HEK293 (cell line): ENCODE data around the gene FHIT.

Experiments
- CTCF ChIA-PET: fragments of 350-600 bp; formaldehyde crosslinking; extraction: SDS; loops from one replicate; lab custom pipeline; 2021; ENCODE audit warnings: antibody characterized with exemption; lab: Yijun Ruan, JAX
- POLR2A ChIA-PET: fragments of 300-600 bp; formaldehyde crosslinking; extraction: SDS; loops from one replicate; lab custom pipeline; 2020; ENCODE audit warnings: antibody characterized with exemption, inconsistent platforms; lab: Yijun Ruan, JAX
- H3K27ac ChIP-seq: fragments of 200-500 bp; sonication (Bioruptor generic); 2 replicates; pipeline ENCODE4 v1.5.1; 2014; ENCODE audit warnings: low read depth, low read length, control low read depth, inconsistent platforms; ENCODE audit errors: extremely low read depth
- H3K36me3 ChIP-seq, 2 experiments: fragments of 200-500 bp in 1 of 2; sonication (Bioruptor generic) in 1 of 2; 1 replicate in 1 of 2; 2 replicates in 1 of 2; pipeline ENCODE4 v1.5.1; 2014 to 2017; ENCODE audit warnings: inconsistent platforms in 2 of 2, low read length in 2 of 2; ENCODE audit not compliant: control insufficient read depth in 2 of 2, insufficient read depth in 1 of 2
- H3K4me1 ChIP-seq: fragments of 200-500 bp; sonication (Bioruptor generic); 2 replicates; pipeline ENCODE4 v1.5.1; 2014; ENCODE audit warnings: mild to moderate bottlenecking, low read length, inconsistent platforms; ENCODE audit not compliant: control insufficient read depth, insufficient read depth
- H3K4me3 ChIP-seq: 2 replicates; pipeline ENCODE4 v1.5.1; 2011; ENCODE audit warnings: low read depth, mild to moderate bottlenecking, control low read depth, low read length, moderate library complexity
- H3K9me3 ChIP-seq: fragments of 200-500 bp; sonication (Bioruptor generic); 2 replicates; pipeline ENCODE4 v1.5.1; 2014; ENCODE audit warnings: low read depth, low read length, inconsistent platforms; ENCODE audit not compliant: control insufficient read depth, insufficient read depth
- IKZF3 ChIP-seq: fragments of 450-650 bp; IDR thresholded peaks from 2 replicates; pipeline ENCODE4 v1.5.0; 2018; ENCODE audit warnings: missing biosample characterization, mild to moderate bottlenecking, missing genetic modification characterization, moderate library complexity
- KLF8 ChIP-seq: fragments of 450-650 bp; formaldehyde crosslinking; IDR thresholded peaks from 2 replicates; pipeline ENCODE4 v1.5.1; 2016; ENCODE audit warnings: missing biosample characterization, missing genetic modification characterization
- OVOL3 ChIP-seq: fragments of 450-650 bp; formaldehyde crosslinking; IDR thresholded peaks from 2 replicates; pipeline ENCODE4 v1.5.1; 2016; ENCODE audit warnings: missing biosample characterization, missing genetic modification characterization
- RBAK ChIP-seq: fragments of 450-650 bp; formaldehyde crosslinking; IDR thresholded peaks from 2 replicates; pipeline ENCODE4 v1.5.1; 2016; ENCODE audit warnings: missing biosample characterization, missing genetic modification characterization
- SCRT2 ChIP-seq: fragments of 450-650 bp; formaldehyde crosslinking; IDR thresholded peaks from 2 replicates; pipeline ENCODE4 v1.5.1; 2016; ENCODE audit warnings: missing biosample characterization, missing genetic modification characterization
- TSHZ1 ChIP-seq: fragments of 450-650 bp; formaldehyde crosslinking; IDR thresholded peaks from 2 replicates; pipeline ENCODE4 v1.5.1; 2016; ENCODE audit warnings: missing biosample characterization, missing genetic modification characterization, borderline replicate concordance
- ZBTB11 ChIP-seq: fragments of 450-650 bp; formaldehyde crosslinking; conservative IDR thresholded peaks from 2 replicates; pipeline ENCODE4 v1.5.1; 2016; ENCODE audit warnings: low read depth, missing biosample characterization, missing genetic modification characterization
- ZBTB17 ChIP-seq: fragments of 450-650 bp; formaldehyde crosslinking; IDR thresholded peaks from 2 replicates; pipeline ENCODE4 v1.5.1; 2016; ENCODE audit warnings: missing biosample characterization, missing genetic modification characterization
- ZFP41 ChIP-seq: fragments of 450-650 bp; formaldehyde crosslinking; IDR thresholded peaks from 2 replicates; pipeline ENCODE4 v1.5.1; 2016; ENCODE audit warnings: missing biosample characterization, missing genetic modification characterization, borderline replicate concordance
- ZNF138 ChIP-seq: fragments of 450-650 bp; formaldehyde crosslinking; IDR thresholded peaks from 2 replicates; pipeline ENCODE4 v1.5.1; 2016; ENCODE audit warnings: missing biosample characterization, missing genetic modification characterization, borderline replicate concordance
- ZNF140 ChIP-seq: fragments of 450-650 bp; formaldehyde crosslinking; IDR thresholded peaks from 2 replicates; pipeline ENCODE4 v1.5.1; 2016; ENCODE audit warnings: missing biosample characterization, missing genetic modification characterization
- ZNF19 ChIP-seq: fragments of 450-650 bp; formaldehyde crosslinking; IDR thresholded peaks from 2 replicates; pipeline ENCODE4; 2016; ENCODE audit warnings: missing biosample characterization, missing genetic modification characterization, low read depth
- ZNF248 ChIP-seq: fragments of 450-650 bp; formaldehyde crosslinking; IDR thresholded peaks from 2 replicates; pipeline ENCODE4 v1.5.1; 2017; ENCODE audit warnings: missing biosample characterization, missing genetic modification characterization
- ZNF335 ChIP-seq: fragments of 450-650 bp; formaldehyde crosslinking; conservative IDR thresholded peaks from 2 replicates; pipeline ENCODE4 v1.5.1; 2016; ENCODE audit warnings: missing biosample characterization, missing genetic modification characterization
- ZNF404 ChIP-seq: fragments of 450-650 bp; formaldehyde crosslinking; IDR thresholded peaks from 2 replicates; pipeline ENCODE4 v1.5.1; 2017; ENCODE audit warnings: missing biosample characterization, missing genetic modification characterization
- ZNF501 ChIP-seq: fragments of 450-650 bp; formaldehyde crosslinking; IDR thresholded peaks from 2 replicates; pipeline ENCODE4 v1.5.1; 2016; ENCODE audit warnings: missing biosample characterization, missing genetic modification characterization
- ZNF544 ChIP-seq: fragments of 450-650 bp; formaldehyde crosslinking; IDR thresholded peaks from 2 replicates; pipeline ENCODE4 v1.5.0; 2017; ENCODE audit warnings: missing biosample characterization, missing genetic modification characterization
- ZNF580 ChIP-seq: fragments of 450-650 bp; formaldehyde crosslinking; IDR thresholded peaks from 2 replicates; pipeline ENCODE4 v1.5.1; 2016; ENCODE audit warnings: missing biosample characterization, missing genetic modification characterization
- ZSCAN23 ChIP-seq: fragments of 450-650 bp; formaldehyde crosslinking; IDR thresholded peaks from 2 replicates; pipeline ENCODE4 v1.5.1; 2016; ENCODE audit warnings: missing biosample characterization, missing genetic modification characterization
- ZXDB ChIP-seq: fragments of 450-650 bp; formaldehyde crosslinking; IDR thresholded peaks from 2 replicates; pipeline ENCODE4 v1.5.1; 2016; ENCODE audit warnings: missing biosample characterization, missing genetic modification characterization
- TF ChIP-seq, protein P1 (sequence below): fragments of 450-650 bp; formaldehyde crosslinking; IDR thresholded peaks from 2 replicates; pipeline ENCODE4 v1.5.1; 2016; ENCODE audit warnings: missing biosample characterization, missing genetic modification characterization, borderline replicate concordance
- TF ChIP-seq, protein P2 (sequence below): fragments of 450-650 bp; formaldehyde crosslinking; IDR thresholded peaks from 2 replicates; pipeline ENCODE4 v1.5.1; 2016; ENCODE audit warnings: missing biosample characterization, missing genetic modification characterization

The FHIT gene

GRCh38 chr3:61008153-61008997 lies 242.9 kb downstream of the FHIT start (continued):
- TF ChIP-seq ZBTB11 (tag by site-specific recombination): no peak
- no peak for TF ChIP-seq SCRT2
- TF ChIP-seq RBAK (tag by site-specific recombination): no peak
- no peak for TF ChIP-seq ZNF19 (tag by site-specific recombination)
- TF ChIP-seq, all 188 proteins: peak for 0

GRCh38 chr3:61005591-61005990 lies 245.7 kb downstream of the FHIT start:
- ChIA-PET POLR2A (no interaction called here), CTCF (no interaction called here)
- no peak for TF ChIP-seq ZNF248 (tag by site-specific recombination)
- no peak for TF ChIP-seq ZNF501
- TF ChIP-seq ZNF138 (tag by site-specific recombination): no peak
- no peak for TF ChIP-seq ZNF335 (tag by site-specific recombination)
- TF ChIP-seq IKZF3: no peak
- TF ChIP-seq KLF8 (tag by site-specific recombination): no peak
- TF ChIP-seq ZSCAN23: no peak
- no peak for TF ChIP-seq ZFP41
- no peak for TF ChIP-seq TSHZ1 (tag by site-specific recombination)
- no peak for TF ChIP-seq ZNF544 (tag by site-specific recombination)
- TF ChIP-seq, protein P1, sequence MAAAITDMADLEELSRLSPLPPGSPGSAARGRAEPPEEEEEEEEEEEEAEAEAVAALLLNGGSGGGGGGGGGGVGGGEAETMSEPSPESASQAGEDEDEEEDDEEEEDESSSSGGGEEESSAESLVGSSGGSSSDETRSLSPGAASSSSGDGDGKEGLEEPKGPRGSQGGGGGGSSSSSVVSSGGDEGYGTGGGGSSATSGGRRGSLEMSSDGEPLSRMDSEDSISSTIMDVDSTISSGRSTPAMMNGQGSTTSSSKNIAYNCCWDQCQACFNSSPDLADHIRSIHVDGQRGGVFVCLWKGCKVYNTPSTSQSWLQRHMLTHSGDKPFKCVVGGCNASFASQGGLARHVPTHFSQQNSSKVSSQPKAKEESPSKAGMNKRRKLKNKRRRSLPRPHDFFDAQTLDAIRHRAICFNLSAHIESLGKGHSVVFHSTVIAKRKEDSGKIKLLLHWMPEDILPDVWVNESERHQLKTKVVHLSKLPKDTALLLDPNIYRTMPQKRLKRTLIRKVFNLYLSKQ: no peak
- no peak for TF ChIP-seq ZNF404 (tag by site-specific recombination)
- no peak for TF ChIP-seq ZBTB11 (tag by site-specific recombination)
- TF ChIP-seq ZNF140 (tag by site-specific recombination): no peak
- no peak for TF ChIP-seq OVOL3
- no peak for TF ChIP-seq ZNF580
- no peak for TF ChIP-seq ZXDB (tag by site-specific recombination)
- TF ChIP-seq ZBTB17: no peak
- TF ChIP-seq, protein P2, sequence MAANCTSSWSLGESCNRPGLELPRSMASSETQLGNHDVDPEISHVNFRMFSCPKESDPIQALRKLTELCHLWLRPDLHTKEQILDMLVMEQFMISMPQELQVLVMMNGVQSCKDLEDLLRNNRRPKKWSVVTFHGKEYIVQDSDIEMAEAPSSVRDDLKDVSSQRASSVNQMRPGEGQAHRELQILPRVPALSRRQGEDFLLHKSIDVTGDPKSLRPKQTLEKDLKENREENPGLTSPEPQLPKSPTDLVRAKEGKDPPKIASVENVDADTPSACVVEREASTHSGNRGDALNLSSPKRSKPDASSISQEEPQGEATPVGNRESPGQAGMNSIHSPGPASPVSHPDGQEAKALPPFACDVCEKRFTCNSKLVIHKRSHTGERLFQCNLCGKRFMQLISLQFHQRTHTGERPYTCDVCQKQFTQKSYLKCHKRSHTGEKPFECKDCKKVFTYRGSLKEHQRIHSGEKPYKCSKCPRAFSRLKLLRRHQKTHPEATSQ (tag by site-specific recombination): no peak

More at GRCh38 chr3:61005591-61005990, 245.7 kb downstream of the FHIT start:
- H3K27ac ChIP-seq: no peak overlapping the region
- H3K9me3 ChIP-seq: no peaks in the 10 kb centered on the region
- H3K36me3 ChIP-seq: no peaks in the 10 kb centered on the region
- H3K4me1 ChIP-seq: no peaks in the 10 kb centered on the region
- H3K4me3 ChIP-seq: no peak overlapping the region
